GM23248 (cell line): Measurements from ENCODE around the gene IL10RA. TPM values are rescaled to one million over a fixed set of nuclear protein-coding genes. Genes with fewer than 3 reads are reported as not detected.

ENCODE experiments used
- DNase-seq: peaks from one replicate; pipeline ENCODE4 v3.0.0-alpha.2; 2015
- H2AFZ ChIP-seq: fragments of 200-600 bp; sonication (generic); 2 replicates; pipeline ENCODE4 v1.6.1; 2016; ENCODE audit warnings: antibody characterized with exemption
- H3F3A ChIP-seq: fragments of 200-600 bp; sonication (generic); 2 replicates; pipeline ENCODE4 v1.6.1; 2016; ENCODE audit warnings: mild to moderate bottlenecking, antibody characterized with exemption, mixed run types; ENCODE audit not compliant: insufficient read depth
- H3K27ac ChIP-seq: fragments of 200-600 bp; sonication (generic); 2 replicates; pipeline ENCODE4 v1.5.1; 2016; ENCODE audit warnings: mild to moderate bottlenecking
- H3K27me3 ChIP-seq: fragments of 200-600 bp; sonication (generic); replicated peaks from 2 replicates; pipeline ENCODE4 v1.6.1; 2016; ENCODE audit warnings: mild to moderate bottlenecking; ENCODE audit not compliant: insufficient read depth
- H3K36me3 ChIP-seq: fragments of 200-600 bp; sonication (generic); 2 replicates; pipeline ENCODE4 v1.6.1; 2016; ENCODE audit warnings: low read depth, mild to moderate bottlenecking
- H3K4me1 ChIP-seq: fragments of 200-600 bp; sonication (generic); 2 replicates; pipeline ENCODE4 v1.6.1; 2016; ENCODE audit warnings: mild to moderate bottlenecking; ENCODE audit not compliant: insufficient read depth
- H3K4me2 ChIP-seq: fragments of 200-600 bp; sonication (generic); one replicate; pipeline ENCODE4 v1.6.1; 2016; ENCODE audit warnings: mild to moderate bottlenecking; ENCODE audit not compliant: unreplicated experiment
- H3K4me3 ChIP-seq: fragments of 200-600 bp; sonication (generic); 2 replicates; pipeline ENCODE4 v1.5.1; 2016; ENCODE audit warnings: mild to moderate bottlenecking
- H3K79me2 ChIP-seq: fragments of 200-600 bp; sonication (generic); 2 replicates; pipeline ENCODE4 v1.6.1; 2016; ENCODE audit warnings: mild to moderate bottlenecking; ENCODE audit not compliant: insufficient read depth
- H3K9ac ChIP-seq: fragments of 200-600 bp; sonication (generic); 2 replicates; pipeline ENCODE4 v1.6.1; 2016; ENCODE audit warnings: mild to moderate bottlenecking
- H3K9me2 ChIP-seq: fragments of 200-600 bp; sonication (generic); 2 replicates; pipeline ENCODE4 v1.6.1; 2016; ENCODE audit warnings: mixed run types, mild to moderate bottlenecking, moderate library complexity; ENCODE audit not compliant: insufficient read depth
- H3K9me3 ChIP-seq: fragments of 200-600 bp; sonication (generic); one replicate; pipeline ENCODE4 v1.6.1; 2017; ENCODE audit warnings: low read depth
- H4K20me1 ChIP-seq: fragments of 200-600 bp; sonication (generic); 2 replicates; pipeline ENCODE4 v1.6.0; 2016; ENCODE audit not compliant: insufficient read depth
- EZH2 ChIP-seq: fragments of 200-600 bp; sonication (generic); IDR thresholded peaks from 2 replicates; pipeline ENCODE4 v1.6.1; 2018; ENCODE audit warnings: antibody characterized with exemption, mild to moderate bottlenecking; ENCODE audit not compliant: insufficient read depth, poor library complexity, severe bottlenecking
- EZH2phosphoT487 ChIP-seq: fragments of 200-600 bp; sonication (generic); IDR thresholded peaks from 2 replicates; pipeline ENCODE4 v1.6.1; 2018; ENCODE audit warnings: antibody characterized with exemption, moderate library complexity, mild to moderate bottlenecking, low read depth; ENCODE audit not compliant: insufficient read depth
- WGBS, 2 experiments: methylation state at CpG; one replicate each; pipeline ENCODE4 v1.1.6; 2015 to 2017; ENCODE audit warnings: low lambda C conversion rate in 2 of 2, low coverage in 1 of 2; ENCODE audit errors: missing lambda C conversion rate in 2 of 2; 5-methylcytosine and 5-hydroxymethylcytosine counted together
- in situ Hi-C: fragments of 300-500 bp; cut with MboI; formaldehyde crosslinking; loops from 2 replicates; pipeline ENCODE4 v1.15.0; 2020
- polyA plus RNA-seq: library from polyadenylated mRNA; unstranded; fragments of >200 nt; fragmentation: Nextera tagmentation; extraction: Ambion mirVana; gene quantifications from 2 replicates; pipeline ENCODE4 v1.2.1, GENCODE V29; 2016
- total RNA-seq: library from RNA; depleted of rRNA; stranded (reverse); fragments of >200 nt; shearing (Covaris generic); gene quantifications from 2 replicates; pipeline ENCODE4 v1.2.3, GENCODE V29; 2014

The IL10RA gene
- total and polyA plus RNA-seq, 2 experiments from 2014 or later, result not detected

- Histone ChIP-seq H3K9me2 (no peaks in the 10 kb centered on the region), H3K4me2 (no peak overlapping the region), H3K27ac (no peak overlapping the region), H3F3A (no peaks in the 10 kb centered on the region), H3K79me2 (no peaks in the 10 kb centered on the region), H3K9ac (no peak overlapping the region), H2AFZ (no peak overlapping the region), H3K4me1 (no peaks in the 10 kb centered on the region), H4K20me1 (no peaks in the 10 kb centered on the region), H3K4me3 (no peak overlapping the region), H3K27me3 (peaks cover 12% of the 10 kb centered on the region), H3K9me3 (no peaks in the 10 kb centered on the region), H3K36me3 (no peaks in the 10 kb centered on the region)
- WGBS, 2 experiments, result 19 to 24% methylated on average over 2 of the region's 2 CpGs
- no peak for DNase-seq
- in situ Hi-C loops, result no loop called here
- TF ChIP-seq EZH2phosphoT487, result no peak
- no peak for TF ChIP-seq EZH2
Measured at GRCh38 chr11:117992620-117993019, 6.4 kb downstream of the IL10RA start.

- Histone ChIP-seq H3K79me2 (no peaks in the 10 kb centered on the region), H2AFZ (no peak overlapping the region), H3K27ac (no peak overlapping the region), H4K20me1 (no peaks in the 10 kb centered on the region), H3K9ac (no peak overlapping the region), H3F3A (no peaks in the 10 kb centered on the region), H3K36me3 (no peaks in the 10 kb centered on the region), H3K9me3 (no peaks in the 10 kb centered on the region), H3K4me3 (no peak overlapping the region), H3K4me1 (no peaks in the 10 kb centered on the region), H3K4me2 (no peak overlapping the region), H3K27me3 (no peaks in the 10 kb centered on the region), H3K9me2 (no peaks in the 10 kb centered on the region)
- TF ChIP-seq EZH2 (no peak), EZH2phosphoT487 (no peak)
- no peak for DNase-seq
- WGBS, 2 experiments, result 47 to 52% methylated on average over 9 of the region's 9 CpGs
- in situ Hi-C loops, result no loop called here
Measured at GRCh38 chr11:117993988-117994745, 8.0 kb downstream of the IL10RA start.

GRCh38 chr11:117995472-117995871 is 9.3 kb downstream of the IL10RA start:
- no peaks in the 10 kb centered on the region for H4K20me1 ChIP-seq
- no peak overlapping the region for H3K9ac ChIP-seq
- no peaks in the 10 kb centered on the region for H3K27me3 ChIP-seq
- H3K79me2 ChIP-seq, result no peaks in the 10 kb centered on the region
- TF ChIP-seq EZH2phosphoT487 (no peak), EZH2 (no peak)
- H3K36me3 ChIP-seq, result no peaks in the 10 kb centered on the region
- H3F3A ChIP-seq, result no peaks in the 10 kb centered on the region
- H3K9me3 ChIP-seq, result no peaks in the 10 kb centered on the region
- DNase-seq, result no peak
- in situ Hi-C loops, result no loop called here
- no peaks in the 10 kb centered on the region for H3K4me1 ChIP-seq
- H3K9me2 ChIP-seq, result no peaks in the 10 kb centered on the region
- H2AFZ ChIP-seq, result no peak overlapping the region
- 60 to 61% methylated on average over 11 of the region's 11 CpGs for WGBS, 2 experiments
- no peak overlapping the region for H3K4me3 ChIP-seq
- no peak overlapping the region for H3K4me2 ChIP-seq
- H3K27ac ChIP-seq, result no peak overlapping the region

DNA sequence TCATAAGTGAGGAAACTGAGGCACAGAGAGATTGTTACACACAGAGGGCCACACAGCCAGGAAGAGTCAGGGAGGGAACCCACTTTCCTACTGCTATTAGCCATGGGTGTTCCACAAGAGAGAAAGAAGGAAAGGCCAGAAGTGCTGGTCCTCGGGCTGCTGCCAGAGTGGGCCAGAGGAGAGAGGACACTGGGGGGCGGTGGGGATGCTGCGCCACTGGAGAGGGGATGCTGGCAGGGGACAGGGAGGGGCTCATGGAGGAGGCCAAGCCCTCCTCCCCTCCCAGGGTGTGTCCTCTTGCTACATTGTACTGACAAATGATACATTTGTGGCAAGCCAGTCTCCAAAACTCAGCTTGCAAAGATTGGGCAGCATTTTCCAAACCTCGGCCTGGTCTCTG is 9.9 kb downstream of the IL10RA start:
- TF ChIP-seq EZH2 (no peak), EZH2phosphoT487 (no peak)
- Histone ChIP-seq H3K9me2 (no peaks in the 10 kb centered on the region), H3K4me3 (no peak overlapping the region), H3K79me2 (no peaks in the 10 kb centered on the region), H3K4me1 (no peaks in the 10 kb centered on the region), H3K36me3 (no peaks in the 10 kb centered on the region), H3K4me2 (no peak overlapping the region), H3F3A (no peaks in the 10 kb centered on the region), H4K20me1 (no peaks in the 10 kb centered on the region), H3K9me3 (no peaks in the 10 kb centered on the region), H2AFZ (no peak overlapping the region), H3K27ac (no peak overlapping the region), H3K9ac (no peak overlapping the region), H3K27me3 (no peaks in the 10 kb centered on the region)
- WGBS, 2 experiments, result 64 to 65% methylated on average over 4 of the region's 4 CpGs
- no peak for DNase-seq
- in situ Hi-C loops, result no loop called here

- no peaks in the 10 kb centered on the region for H3K27me3 ChIP-seq
- no peaks in the 10 kb centered on the region for H4K20me1 ChIP-seq
- H3K4me3 ChIP-seq, result no peak overlapping the region
- H2AFZ ChIP-seq, result no peak overlapping the region
- 78 to 85% methylated on average over 2 of the region's 2 CpGs for WGBS, 2 experiments
- H3K27ac ChIP-seq, result no peak overlapping the region
- no peak overlapping the region for H3K4me2 ChIP-seq
- no peak for DNase-seq
- H3K9me2 ChIP-seq, result no peaks in the 10 kb centered on the region
- H3F3A ChIP-seq, result no peaks in the 10 kb centered on the region
- no peak for TF ChIP-seq EZH2
- no peak for TF ChIP-seq EZH2phosphoT487
- H3K9ac ChIP-seq, result no peak overlapping the region
- H3K4me1 ChIP-seq, result no peaks in the 10 kb centered on the region
- in situ Hi-C loops, result no loop called here
- no peaks in the 10 kb centered on the region for H3K36me3 ChIP-seq
- no peaks in the 10 kb centered on the region for H3K79me2 ChIP-seq
- H3K9me3 ChIP-seq, result no peaks in the 10 kb centered on the region
Measured at GRCh38 chr11:117997406-117997805, 11.2 kb downstream of the IL10RA start.
